ENCODE measurements around the gene BEGAIN.

DNA sequence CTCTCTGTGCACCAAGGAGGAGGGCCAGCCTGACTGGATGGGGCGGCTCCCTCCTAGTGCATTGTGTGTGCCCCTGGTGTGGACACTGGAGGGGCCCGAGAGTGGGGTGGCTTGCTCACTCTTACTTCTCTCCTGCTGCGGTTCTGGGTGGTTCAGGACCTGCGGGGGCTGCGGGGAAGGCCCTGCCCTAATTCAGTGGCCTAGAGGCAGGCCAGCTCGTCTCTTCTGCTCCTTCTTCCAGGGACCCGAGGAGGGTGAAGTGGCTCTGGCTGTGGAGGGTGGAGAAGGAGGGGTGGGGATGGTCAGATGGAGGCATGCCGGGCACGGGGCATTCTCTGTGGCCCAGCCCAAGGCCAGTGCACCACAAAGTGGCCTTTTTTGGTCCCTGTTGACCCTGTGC is 87.1 kb downstream of the BEGAIN start:
- TF ChIP-seq EP300 (IDR thresholded peaks at IDR 0.05), result no peak
- TF ChIP-seq, protein P1, sequence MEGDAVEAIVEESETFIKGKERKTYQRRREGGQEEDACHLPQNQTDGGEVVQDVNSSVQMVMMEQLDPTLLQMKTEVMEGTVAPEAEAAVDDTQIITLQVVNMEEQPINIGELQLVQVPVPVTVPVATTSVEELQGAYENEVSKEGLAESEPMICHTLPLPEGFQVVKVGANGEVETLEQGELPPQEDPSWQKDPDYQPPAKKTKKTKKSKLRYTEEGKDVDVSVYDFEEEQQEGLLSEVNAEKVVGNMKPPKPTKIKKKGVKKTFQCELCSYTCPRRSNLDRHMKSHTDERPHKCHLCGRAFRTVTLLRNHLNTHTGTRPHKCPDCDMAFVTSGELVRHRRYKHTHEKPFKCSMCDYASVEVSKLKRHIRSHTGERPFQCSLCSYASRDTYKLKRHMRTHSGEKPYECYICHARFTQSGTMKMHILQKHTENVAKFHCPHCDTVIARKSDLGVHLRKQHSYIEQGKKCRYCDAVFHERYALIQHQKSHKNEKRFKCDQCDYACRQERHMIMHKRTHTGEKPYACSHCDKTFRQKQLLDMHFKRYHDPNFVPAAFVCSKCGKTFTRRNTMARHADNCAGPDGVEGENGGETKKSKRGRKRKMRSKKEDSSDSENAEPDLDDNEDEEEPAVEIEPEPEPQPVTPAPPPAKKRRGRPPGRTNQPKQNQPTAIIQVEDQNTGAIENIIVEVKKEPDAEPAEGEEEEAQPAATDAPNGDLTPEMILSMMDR (IDR thresholded peaks at IDR 0.05), result no peak
- TF ChIP-seq POLR2A (IDR thresholded peaks at IDR 0.05), result no peak

Data from ovary (tissue), 3 donors.